Adrenal gland (tissue), 5 donors: ENCODE results near the gene BOLA3.

Experiments used
- CTCF ChIP-seq, 6 experiments: fragments of 450-650 bp in 4 of 6; fragments of 200-600 bp in 2 of 6; sonication (generic) in 1 of 6; IDR thresholded peaks; 1 replicate in 5 of 6; 2 replicates in 1 of 6; pipeline versions ENCODE4 v1.5.1 to v1.8.0; 2016 to 2021; ENCODE audit warnings: antibody characterized with exemption in 6 of 6, mild to moderate bottlenecking in 2 of 6, moderate library complexity in 1 of 6
- POLR2A ChIP-seq, 2 donors: fragments of 450-650 bp; IDR thresholded peaks; one replicate each; pipeline ENCODE4 v1.6.1; 2017; ENCODE audit warnings: antibody characterized with exemption in 2 of 2, mild to moderate bottlenecking in 2 of 2, moderate library complexity in 1 of 2
- donor health status: DM: no; HTN: no; CAD: no.

GRCh38 chr2:74152954-74153353, 5.2 kb upstream of the BOLA3 start:
- TF ChIP-seq CTCF (IDR thresholded peaks at IDR 0.05) (no peak), POLR2A (IDR thresholded peaks at IDR 0.05) (no peak)
